Stimulated activated CD4-positive, alpha-beta T cell treated with anti-CD3 and anti-CD28 coated beads, Interleukin-1b, Interleukin-23, amount 100 ng/mL, for 1 hour (primary cell): ENCODE data around the gene ETNK1.
"Not testable (repeated sequence)": the region's sequence is repeated elsewhere in the genome, so short reads cannot be mapped to it uniquely, and the experiment has no call there.

Experiments
- DNase-seq, 2 donors: peaks; one replicate each; pipeline ENCODE4 v3.0.0-alpha.2; 2020; ENCODE audit warnings: low read depth in 2 of 2

ETNK1 gene

GRCh38 chr12:22687361-22688076 is 62.5 kb downstream of the ETNK1 start:
- no peak for DNase-seq

GRCh38 chr12:22689876-22690275 is 64.9 kb downstream of the ETNK1 start:
- DNase-seq, result no peak

GRCh38 chr12:22691319-22691718 is 66.3 kb downstream of the ETNK1 start:
- DNase-seq, result no peak

GRCh38 chr12:22692467-22692866 is 67.5 kb downstream of the ETNK1 start:
- DNase-seq, result not testable (repeated sequence)

- DNase-seq, result no peak
Observed at GRCh38 chr12:22692964-22693555, 68.1 kb downstream of the ETNK1 start.

- DNase-seq, result no peak
Observed at GRCh38 chr12:22698576-22698975, 73.6 kb downstream of the ETNK1 start.

GRCh38 chr12:22699705-22700104 is 74.7 kb downstream of the ETNK1 start:
- not testable (repeated sequence) for DNase-seq

- no peak for DNase-seq
Observed at GRCh38 chr12:22700106-22700505, 75.1 kb downstream of the ETNK1 start.

GRCh38 chr12:22701216-22701809 is 76.3 kb downstream of the ETNK1 start:
- not testable (repeated sequence) for DNase-seq

GRCh38 chr12:22702690-22703089 is 77.7 kb downstream of the ETNK1 start:
- DNase-seq, result no peak

- no peak for DNase-seq
Observed at GRCh38 chr12:22709292-22709691, 84.3 kb downstream of the ETNK1 start.

GRCh38 chr12:22712083-22712482 is 87.1 kb downstream of the ETNK1 start:
- no peak for DNase-seq

GRCh38 chr12:22715254-22715653 is 90.3 kb downstream of the ETNK1 start:
- DNase-seq, result no peak

GRCh38 chr12:22719745-22720144 is 94.8 kb downstream of the ETNK1 start:
- DNase-seq, result no peak

GRCh38 chr12:22722081-22722480 is 97.1 kb downstream of the ETNK1 start:
- DNase-seq, result no peak

- DNase-seq, result no peak
Observed at GRCh38 chr12:22722779-22723178, 97.8 kb downstream of the ETNK1 start.

GRCh38 chr12:22728987-22729386 is 104.0 kb downstream of the ETNK1 start:
- DNase-seq, result no peak

GRCh38 chr12:22729431-22729956 is 104.5 kb downstream of the ETNK1 start:
- DNase-seq, result no peak

GRCh38 chr12:22729957-22730443 is 105.0 kb downstream of the ETNK1 start:
- no peak for DNase-seq

GRCh38 chr12:22731236-22731635 is 106.3 kb downstream of the ETNK1 start:
- no peak for DNase-seq

GRCh38 chr12:22733756-22734155 is 108.8 kb downstream of the ETNK1 start:
- no peak for DNase-seq

- no peak for DNase-seq
Observed at GRCh38 chr12:22738945-22739344, 114.0 kb downstream of the ETNK1 start.
